GM12873 (cell line): Measurements from ENCODE around the gene TBL3.

Source experiments
- TF ChIP-seq, protein P1 (sequence below): IDR thresholded peaks from 2 replicates; pipeline ENCODE4 v1.5.1; 2012; ENCODE audit warnings: low read depth, mild to moderate bottlenecking, moderate library complexity, low read length, control low read depth; ENCODE audit not compliant: insufficient read depth; ENCODE audit errors: missing control alignments

Gene TBL3

GRCh38 chr16:2009791-2010510, 38.1 kb downstream of the TBL3 start, which contains the start of gene ZNF598:
Gene ZNF598, minus strand, starts transcription at chr16:2009821.
- TF ChIP-seq, protein P1, sequence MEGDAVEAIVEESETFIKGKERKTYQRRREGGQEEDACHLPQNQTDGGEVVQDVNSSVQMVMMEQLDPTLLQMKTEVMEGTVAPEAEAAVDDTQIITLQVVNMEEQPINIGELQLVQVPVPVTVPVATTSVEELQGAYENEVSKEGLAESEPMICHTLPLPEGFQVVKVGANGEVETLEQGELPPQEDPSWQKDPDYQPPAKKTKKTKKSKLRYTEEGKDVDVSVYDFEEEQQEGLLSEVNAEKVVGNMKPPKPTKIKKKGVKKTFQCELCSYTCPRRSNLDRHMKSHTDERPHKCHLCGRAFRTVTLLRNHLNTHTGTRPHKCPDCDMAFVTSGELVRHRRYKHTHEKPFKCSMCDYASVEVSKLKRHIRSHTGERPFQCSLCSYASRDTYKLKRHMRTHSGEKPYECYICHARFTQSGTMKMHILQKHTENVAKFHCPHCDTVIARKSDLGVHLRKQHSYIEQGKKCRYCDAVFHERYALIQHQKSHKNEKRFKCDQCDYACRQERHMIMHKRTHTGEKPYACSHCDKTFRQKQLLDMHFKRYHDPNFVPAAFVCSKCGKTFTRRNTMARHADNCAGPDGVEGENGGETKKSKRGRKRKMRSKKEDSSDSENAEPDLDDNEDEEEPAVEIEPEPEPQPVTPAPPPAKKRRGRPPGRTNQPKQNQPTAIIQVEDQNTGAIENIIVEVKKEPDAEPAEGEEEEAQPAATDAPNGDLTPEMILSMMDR = no peak

GRCh38 chr16:2013527-2013926, 41.7 kb downstream of the TBL3 start:
- TF ChIP-seq, protein P1 = no peak

GRCh38 chr16:2015117-2015946, 43.5 kb downstream of the TBL3 start:
- TF ChIP-seq, protein P1 = no peak

DNA sequence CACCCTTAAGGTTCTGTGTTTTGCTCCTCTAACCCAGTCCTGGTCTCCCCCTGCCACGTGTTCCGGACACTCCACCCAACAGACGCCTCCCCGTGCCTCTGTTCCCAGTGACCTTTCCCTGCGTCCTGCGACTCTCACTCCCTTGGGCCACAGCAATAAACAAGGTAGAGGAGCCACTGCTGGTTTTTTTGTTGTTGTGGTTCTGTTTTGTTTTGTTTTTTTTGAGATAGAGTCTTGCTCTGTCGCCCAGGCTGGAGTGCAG, 44.0 kb downstream of the TBL3 start:
- TF ChIP-seq, protein P1 = no peak

- TF ChIP-seq, protein P1 = peak; percentile 60
Measured at GRCh38 chr16:2016407-2016922, 44.6 kb downstream of the TBL3 start.

DNA sequence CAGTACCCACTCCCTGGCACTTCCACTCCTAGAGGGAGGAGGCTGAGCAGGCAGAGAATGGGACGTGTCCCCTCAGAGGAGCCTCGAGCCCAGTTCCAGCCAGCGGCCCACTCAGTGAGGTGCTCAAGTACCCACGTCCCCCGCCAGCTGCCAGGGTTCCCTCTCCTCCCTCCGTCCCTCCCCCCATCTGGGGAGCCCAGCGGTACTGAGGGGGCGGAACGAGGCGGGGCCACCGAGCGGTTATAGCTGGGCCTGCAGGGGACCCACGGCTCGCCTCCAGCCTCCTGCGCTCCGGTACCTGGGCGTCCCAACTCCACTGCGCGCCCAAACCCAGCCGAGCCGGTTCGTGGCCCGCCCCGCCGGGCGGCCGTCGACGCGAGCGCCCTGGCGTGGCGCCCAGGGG, 47.7 kb downstream of the TBL3 start, which contains the start of gene NPW:
NPW (plus strand) TSS at position 268 of the 403 bp plus-strand sequence.
- TF ChIP-seq, protein P1 = no peak
